Stimulated activated naive CD4-positive, alpha-beta T cell treated with Interleukin-2 at 50 U/mL for 16 hours (primary cell): ENCODE results near the gene PDZD2.
"Not testable (repeated sequence)": the region's sequence is repeated elsewhere in the genome, so short reads cannot be mapped to it uniquely, and the experiment has no call there.

Experiments used
- DNase-seq: peaks from one replicate; lab custom pipeline; 2025; lab: John Stamatoyannopoulos, UW

The PDZD2 gene

DNA sequence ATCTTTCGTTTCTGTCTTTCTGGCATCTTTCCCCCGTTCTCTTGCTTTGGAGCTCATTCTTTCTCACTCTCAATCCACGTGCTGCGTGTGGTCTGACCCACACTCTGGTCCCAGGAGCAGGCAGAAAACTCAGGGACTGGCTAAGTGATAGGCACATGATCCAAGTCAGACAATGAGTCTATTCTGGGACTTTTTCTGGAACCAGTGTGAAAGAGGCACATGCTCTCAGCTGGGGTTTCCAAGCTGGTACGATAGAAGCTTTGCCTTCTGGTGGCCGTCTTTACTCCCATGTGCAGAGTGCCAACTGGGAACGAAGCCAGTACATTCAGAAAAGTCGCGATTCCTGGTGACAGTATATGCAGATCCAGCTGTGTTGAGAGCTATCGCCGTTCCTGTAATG lies 94.4 kb downstream of the PDZD2 start:
- DNase-seq, result no peak

DNA sequence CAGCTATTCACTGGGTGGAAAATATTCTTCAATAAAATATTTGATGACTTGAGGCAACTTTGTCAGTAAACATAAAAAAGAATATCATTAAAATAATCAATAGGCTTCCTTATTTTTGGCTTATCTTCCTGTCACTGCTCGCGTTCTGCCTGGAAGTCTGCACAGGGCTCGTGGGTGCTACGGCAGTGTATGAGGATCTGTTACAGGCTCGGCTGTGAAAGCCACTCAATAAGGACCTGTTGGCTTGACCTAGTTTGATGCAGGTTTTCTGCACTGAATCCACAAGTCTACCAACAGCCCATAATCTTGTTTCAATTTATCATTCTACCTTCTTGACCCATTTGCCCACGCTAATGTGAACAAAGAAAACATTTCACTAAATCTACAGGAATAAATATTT lies 97.2 kb downstream of the PDZD2 start:
- no peak for DNase-seq

DNA sequence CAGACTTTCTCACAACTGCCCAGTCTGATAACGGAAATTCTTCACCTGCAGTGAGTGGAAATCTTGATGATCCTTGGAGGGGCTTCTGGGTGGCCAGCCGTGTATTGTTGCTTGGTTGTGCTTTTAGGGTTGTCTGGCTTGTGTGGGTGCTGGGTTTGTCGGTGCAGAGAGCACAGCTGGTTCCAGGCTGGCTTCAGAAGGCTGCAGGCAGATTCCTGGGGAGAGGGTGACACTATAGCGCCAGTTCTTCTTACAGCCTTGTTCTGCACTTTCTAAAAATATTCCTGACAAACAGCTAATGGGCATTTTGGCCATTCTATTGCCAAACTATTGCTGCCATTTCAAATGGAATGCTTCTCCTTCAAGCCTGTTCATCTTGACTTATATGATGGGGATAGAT lies 99.3 kb downstream of the PDZD2 start:
- no peak for DNase-seq

DNA sequence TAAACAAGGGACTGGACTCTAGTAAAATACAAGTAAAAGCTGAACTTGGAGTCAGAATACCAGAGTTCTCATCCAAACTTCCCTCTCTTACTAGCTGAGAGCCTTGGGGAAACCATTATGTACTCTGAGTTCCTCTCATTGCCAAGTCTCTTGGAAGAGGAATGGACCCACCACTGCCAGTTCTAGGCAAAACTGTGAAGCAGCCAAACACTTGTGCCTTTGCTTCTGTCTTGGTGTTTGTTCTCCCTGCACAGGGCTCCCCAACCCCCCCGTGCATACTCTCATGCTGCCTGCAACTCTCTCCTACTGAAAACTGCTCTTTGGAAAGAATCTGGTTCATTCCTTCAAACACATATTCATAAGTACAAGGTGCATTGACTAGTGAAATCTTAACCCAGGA lies 102.6 kb downstream of the PDZD2 start:
- DNase-seq, result no peak

DNA sequence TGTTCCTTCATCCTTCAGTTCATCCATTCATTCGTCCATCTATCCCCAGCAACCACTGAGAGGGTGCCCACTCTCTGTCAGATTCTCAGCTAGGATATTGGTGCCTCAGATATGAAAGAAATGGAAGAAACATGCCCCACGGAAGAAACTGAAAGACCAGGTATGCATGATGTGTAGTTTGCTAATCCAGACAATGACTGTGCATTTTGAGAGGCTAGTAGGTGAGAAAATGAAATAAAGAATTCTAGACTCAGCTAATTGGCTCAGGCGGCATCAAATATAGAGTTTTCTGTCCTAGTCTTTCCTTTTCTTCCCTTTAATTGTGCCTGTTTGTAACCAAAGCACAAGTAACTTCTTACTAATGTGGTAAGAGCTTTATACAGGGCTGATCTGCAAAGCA lies 104.7 kb downstream of the PDZD2 start:
- DNase-seq, result no peak

DNA sequence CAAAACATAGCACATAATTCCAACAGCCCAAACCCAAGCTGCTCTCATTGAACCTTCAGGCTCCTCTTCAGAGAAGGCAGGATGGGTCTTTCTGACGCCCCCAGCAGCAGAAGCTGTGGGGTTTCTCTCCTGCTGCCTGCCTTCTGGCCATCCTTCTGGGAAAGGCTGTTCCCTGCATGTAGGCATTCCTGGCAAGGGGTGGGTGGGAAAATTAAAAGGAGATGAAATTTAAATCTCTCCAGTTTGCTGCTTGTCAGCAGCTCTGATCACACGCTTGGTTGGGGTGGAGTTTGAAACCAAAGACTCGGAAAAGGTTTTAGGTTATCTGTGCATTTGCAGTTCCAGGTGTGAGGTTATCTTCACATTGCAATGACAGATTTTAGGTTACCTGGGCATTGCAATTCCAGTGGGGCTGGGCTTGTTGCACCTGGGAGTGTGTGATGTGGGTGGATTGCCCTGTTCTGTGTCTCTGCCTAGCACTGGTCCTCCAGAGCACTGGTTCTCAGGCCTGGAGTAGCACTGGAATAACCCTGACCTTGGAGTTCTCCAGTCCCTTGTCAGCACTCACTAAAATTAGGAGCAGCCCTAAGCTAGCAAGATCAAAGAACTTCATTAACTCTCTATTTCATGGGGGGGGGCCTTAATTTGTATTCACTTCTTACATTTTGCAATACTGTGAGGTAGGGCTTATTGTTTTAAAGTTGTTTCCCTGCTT lies 109.7 kb downstream of the PDZD2 start:
- DNase-seq, result no peak

DNA sequence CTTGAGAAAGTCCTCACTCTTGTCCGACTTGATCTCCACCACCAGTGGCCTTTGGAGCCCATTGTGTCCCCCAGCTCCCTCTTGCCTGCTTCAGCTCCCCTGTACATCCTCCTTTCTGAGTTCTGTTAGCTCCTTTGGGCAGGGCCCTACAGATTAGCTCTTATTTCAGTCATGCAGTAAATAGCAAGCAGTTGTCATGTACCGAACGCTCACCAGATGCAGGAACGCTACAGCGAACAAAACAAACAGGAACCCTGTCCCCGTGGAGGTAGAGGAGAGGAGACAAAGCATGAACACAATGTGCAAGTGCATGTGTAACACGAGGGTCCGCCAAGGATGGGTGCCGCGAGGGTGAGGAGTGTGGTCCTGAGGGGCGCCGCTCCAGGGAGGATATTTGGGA lies 111.3 kb downstream of the PDZD2 start:
- no peak for DNase-seq

DNA sequence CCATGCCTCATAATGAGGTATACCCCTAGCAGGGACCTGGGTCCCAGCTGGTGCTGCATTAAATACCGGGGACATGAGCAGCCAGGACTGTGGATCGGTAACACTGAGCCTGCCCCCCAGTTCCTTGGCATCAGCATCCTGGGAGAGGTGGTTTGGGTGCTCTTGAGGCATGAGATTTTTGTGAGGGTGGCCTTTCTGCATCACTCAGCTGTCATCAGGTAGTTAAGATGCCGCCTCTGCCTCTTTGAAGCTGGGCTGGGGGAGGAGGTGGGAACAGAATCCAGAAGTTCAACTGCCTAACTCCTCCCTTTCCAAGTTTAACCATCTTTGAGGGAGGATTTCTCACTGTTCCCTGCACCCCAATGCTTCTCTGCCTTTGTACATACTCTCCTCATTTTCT lies 112.7 kb downstream of the PDZD2 start:
- DNase-seq, result no peak

DNA sequence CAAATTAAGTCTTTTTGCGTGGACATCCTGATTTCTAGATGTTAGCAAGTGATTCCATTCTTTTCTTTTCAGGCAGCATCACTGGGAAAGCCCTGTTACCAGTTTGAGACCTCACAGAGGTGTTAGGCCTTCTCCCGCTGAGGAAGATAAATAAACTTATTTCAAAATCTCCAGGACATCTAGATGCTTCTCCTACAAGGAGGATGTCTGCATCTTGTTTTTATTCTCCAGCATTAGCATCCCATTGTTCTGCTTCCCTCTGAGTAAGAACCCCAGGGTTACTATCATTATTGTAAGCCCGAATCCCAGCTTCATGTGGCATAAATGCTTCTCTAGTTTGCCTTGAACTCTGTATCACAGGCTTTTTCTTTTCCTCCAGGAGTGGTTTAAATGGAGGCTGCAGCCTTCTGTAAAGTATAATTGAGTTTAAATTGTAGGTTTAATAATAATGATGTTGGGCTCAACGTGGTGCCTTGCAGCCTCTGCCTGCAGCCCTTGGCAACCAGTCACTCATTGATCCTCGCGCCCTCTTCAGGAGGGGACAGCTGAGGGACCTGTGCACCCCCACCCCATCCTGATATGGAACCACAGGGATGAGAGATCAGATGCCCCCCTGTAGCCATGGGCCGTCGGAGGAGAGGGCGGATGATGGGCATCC lies 114.9 kb downstream of the PDZD2 start:
- no peak for DNase-seq

DNA sequence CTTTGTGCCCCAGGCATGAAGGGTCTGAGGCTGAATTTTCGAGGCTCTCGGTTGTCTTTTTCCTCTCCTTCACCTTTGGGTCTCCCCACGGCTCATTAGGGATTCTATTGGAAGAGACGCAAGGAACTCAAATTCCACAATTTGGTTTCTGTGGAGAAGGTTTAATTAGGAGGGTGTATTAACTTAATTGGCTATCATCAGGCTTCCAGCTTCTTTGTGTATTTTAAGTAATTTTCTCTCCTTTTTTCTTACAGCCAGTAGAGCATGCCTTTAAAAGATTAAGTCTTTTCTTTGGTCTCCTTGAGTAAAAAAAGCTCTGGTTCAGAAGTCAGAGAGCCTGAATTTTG lies 115.4 kb downstream of the PDZD2 start:
- DNase-seq, result no peak

DNA sequence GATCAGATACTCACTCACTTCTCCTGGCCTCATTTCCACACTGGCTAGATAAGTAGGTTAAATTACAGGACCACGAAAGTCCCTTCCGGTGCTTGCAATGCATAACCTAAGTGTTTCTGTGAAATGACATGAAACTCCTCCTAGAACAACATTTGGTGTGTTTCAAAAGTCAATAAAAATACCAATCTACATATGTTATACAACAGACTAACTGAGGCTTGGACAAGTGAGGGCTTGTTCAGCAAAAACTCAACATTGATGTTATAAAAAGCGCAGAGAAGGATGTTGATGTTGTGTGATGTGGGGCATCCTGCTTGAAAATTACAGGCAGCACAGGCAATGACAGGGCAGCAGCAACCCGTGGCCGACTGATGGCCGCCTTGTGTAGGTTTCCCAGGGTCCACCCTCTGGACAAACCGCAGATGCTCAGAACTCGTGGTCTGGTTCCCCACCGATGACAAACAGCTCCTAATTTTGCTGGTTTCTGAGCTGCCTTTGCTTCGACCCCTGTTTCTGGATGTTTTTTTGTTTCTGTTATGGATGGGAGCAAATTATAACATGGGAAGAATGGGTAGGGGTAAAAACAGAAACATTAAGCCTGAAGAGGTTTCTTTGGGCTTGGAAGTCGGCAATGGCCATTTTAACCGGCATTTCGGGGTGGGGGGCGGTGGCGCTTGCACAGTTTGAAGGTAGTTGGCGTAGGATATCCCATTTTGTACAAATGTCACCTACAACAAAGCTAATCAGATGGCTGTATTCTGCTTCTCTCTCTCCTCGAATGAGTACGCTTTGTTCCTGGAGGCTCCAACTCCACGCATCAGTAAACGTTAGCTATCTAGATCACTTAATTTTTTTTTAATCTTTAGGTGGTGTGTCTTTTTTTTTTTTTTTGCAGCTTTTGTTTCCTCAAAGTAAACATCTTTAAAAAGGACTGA lies 116.1 kb downstream of the PDZD2 start:
- no peak for DNase-seq

DNA sequence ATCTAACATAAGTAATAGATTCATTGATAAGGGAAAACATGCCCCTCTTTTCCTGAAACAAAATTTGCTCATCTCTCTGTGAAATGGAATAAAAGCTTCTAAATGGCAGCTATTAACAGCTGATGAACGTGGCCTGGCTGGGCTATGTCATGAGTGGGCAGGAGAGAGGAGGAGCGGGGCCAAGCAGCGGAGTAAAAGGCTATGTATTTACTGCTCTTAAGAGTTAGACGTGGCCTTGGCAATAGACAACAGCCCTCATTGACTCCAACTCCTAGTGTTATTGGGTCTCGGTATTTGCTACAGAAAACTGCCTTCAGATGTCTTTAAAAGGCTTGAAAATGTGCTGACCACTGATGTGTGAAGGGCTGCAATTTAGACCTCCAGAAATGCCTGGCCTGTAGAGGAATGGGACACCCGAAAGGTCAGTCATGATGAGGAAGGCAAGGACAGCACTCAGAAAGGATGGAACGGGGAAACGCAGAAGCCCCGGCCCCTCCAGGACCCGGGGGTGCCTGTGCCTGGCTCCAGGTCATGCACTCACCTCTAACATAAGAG lies 116.8 kb downstream of the PDZD2 start:
- no peak for DNase-seq

DNA sequence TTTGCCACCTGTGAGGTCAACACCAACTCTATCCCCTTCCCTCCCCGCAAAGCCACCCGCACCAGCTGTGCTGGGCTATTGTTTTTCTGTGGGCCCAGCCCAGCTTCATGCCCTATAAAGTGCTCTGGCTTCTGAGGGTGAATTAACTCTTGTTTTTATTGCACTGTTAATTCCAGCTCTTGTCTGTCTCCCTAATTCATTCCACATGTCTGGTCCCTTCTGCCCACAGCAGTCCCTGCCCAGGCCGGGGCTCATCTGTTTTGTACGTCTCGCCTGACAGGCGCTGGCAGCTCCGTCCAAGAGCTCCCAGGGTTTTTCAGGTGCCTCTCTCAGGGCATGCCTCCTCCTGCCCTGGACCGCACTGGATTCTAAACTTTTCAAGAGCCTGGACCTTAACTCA lies 118.9 kb downstream of the PDZD2 start:
- DNase-seq, result no peak

DNA sequence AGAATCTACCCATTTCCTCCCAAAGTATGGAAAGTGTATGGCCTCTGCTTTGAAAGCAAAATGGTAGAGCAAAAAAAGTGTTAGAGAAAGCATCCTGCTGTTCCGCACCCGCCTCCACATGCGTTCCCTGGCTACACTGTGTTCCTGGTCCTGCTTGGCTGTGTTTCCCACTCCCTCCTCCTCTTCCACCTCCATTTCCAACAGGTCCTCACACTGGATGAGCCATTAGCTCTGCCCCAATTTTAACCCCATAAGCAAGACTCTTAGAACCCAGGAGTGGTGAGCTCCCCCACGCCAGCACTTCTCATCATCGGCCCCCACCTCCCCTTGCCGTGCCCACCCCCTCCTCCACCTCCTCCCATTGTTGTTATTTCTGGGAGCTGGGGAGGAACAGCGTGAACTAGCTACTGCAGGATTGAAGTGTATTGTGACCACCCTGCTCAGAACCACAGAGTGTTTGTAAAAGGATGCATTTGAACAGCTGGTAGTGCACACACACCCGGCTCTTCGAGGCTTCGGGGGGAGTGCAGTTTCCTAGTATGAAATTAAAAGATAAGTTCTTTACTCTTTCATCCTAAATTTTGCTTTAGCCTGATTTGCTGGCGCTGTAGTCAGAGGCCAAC lies 120.0 kb downstream of the PDZD2 start:
- DNase-seq, result no peak

DNA sequence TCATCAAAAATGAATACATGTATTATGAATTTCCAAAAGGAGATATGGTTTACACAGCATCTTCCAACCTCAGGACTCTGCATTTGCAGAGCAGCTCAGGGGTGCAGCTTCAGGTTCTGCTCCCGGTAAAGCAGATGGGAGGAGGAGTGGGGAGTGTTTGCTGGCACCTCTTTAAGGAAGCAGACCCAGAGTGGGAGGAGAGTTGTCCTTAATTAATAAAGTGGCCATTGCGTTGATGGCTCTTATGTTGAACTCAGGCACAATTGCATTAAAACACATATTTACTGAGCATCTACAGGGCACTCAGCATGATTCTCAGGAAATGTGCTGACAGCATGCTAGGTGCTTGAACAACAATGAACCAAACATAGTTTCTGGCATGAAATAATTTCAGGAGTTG lies 121.0 kb downstream of the PDZD2 start:
- no peak for DNase-seq

DNA sequence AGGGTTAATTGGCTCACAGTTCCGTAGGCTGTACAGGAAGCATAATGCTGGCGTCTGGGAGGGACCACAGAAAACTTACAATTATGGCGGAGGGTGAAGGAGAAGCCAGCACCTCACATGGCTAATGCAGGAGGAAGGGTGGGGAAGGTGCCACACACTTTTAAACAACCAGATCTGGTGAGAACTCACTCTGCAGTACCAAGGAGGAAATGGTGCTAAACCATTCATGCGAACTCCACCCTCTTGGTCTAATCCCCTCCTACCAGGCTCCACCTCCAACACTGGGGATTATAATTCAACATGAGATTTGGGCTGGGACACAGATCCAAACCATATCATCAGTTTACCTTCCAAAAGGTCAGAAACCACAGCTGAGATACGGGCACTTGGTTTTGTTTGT lies 122.9 kb downstream of the PDZD2 start:
- DNase-seq, result no peak

DNA sequence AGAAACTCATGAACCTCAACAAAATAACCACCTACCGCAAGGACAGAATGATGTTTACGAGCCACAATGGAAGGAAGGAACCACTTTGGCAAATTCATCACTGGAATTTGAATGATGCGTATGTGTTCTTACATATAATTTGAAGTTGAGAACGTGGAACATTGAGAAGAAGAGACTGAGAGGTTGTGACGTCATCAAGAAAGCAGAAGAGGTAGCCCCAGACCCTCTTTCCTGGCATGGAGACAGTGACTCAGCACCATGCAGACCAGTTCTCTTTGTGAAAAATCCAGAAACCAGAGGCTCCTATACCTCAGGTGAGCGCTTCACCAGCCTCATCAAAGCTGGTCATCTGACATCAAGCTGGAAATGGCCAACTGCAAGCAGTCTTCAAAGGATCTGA lies 124.5 kb downstream of the PDZD2 start:
- DNase-seq, result no peak

DNA sequence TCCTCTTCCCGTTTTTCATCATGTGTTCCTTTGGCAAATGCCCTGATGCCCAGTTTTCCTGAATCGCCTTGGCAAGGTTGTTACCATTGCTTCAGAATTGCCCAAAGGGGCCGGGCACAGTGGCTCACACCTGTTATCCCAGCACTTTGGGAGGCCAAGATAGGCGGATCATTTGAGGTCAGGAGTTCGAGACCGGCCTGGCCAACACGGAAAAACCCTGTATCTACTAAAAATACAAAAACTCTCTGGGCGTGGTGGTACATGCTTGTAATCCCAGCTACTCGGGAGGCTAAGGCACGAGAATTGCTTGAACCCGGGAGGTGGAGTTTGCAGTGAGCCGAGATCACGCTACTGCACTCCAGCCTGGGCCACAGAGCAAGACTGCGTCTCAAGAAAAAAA lies 125.8 kb downstream of the PDZD2 start:
- not testable (repeated sequence) for DNase-seq

DNA sequence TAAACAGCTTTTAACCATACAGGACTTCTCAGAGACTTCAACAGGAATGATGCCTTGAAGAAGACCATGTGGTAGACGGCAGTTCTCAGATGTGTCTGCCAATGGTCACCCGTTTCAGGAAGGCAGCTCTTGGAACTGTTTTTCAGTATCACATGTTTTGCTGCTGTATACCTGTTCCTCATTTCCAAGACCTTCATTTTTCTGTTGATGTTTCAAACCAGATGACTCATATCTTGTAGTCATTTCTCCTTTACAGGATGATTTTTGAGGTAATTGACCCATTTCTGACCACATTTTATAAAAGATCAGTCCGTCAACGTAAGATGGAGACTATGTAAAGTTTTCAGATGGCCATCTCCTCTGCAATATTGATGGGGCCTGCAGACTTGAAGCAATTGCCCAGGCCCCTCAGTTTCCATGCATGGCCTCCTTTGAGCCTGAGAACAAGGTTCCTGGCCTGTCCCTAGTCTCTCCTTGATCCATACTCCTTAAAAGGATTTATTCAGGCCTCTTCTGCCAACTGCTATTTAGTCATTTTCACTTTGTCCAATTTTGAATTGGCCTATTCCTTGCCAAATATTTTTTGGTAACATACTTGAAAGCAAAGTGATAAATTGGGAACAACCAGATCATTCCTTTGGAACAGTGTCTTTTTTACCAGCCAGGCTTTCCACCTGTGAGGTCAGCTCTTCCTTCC lies 128.6 kb downstream of the PDZD2 start:
- no peak for DNase-seq

DNA sequence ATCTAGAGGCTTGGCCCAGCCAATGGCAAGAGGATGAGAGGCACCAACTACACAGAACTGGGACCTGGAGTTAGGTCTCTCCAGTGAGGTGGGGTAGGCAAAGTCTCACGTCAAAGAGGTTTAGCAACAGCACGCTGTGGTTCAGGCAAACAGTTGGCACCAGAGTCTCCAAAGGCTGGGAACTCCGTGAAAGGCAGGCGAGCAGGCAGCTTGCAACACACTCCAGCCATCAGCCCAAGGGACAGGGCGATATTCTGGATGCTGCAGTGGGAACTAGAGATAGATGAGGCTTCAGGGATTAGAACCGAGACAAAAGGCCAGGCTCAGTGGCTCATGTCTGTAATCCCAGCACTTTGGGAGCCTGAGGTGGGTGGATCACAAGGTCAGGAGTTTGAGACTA lies 129.1 kb downstream of the PDZD2 start:
- DNase-seq, result no peak

DNA sequence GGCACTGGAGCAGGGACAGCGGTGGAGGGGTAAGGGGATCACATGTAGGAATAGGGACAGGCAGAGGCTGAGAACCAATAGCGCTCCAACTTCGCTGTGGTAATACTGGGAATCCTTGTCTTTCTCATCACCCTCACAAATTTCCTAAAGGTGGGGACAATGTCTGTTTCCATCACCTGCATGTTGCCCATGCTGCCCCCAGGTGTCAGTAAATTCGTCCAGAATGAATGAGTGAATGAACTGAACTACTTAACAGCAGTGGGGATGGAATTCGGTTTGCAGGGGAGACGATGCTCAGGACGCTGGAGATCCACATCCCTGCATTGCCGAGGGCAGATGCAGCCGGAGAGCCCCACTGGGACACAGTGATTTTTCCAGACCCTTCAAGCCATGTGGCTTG lies 129.9 kb downstream of the PDZD2 start:
- DNase-seq, result no peak

DNA sequence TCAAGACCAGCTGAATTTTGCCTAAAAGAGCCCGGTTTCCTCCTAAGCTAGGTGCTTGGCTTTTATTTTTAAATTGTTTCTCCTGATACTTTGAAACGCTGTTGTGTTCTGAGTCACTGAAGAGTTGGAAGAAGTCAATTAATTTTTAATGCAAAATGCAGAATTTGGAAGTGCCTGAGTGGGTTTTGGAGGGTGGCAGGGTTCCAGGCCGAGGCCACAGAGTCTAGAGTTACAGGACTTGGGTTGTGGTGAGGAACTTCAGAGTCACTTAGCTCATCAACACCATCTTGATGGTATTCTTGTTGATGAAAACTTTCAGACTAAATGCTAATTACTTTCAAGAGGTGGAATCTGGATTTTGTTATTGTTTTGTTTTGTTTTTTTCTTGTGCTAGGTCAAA lies 130.6 kb downstream of the PDZD2 start:
- DNase-seq, result no peak
